GM21723 (cell line): Measurements from ENCODE around the gene TSPAN15.
A peak's percentile ranks its signal among the peaks of the same experiment; 100 is the strongest.

Source experiments
- ATAC-seq: cut with Tn5 transposase; IDR thresholded peaks from one replicate; pipeline ENCODE4 v1.9.1; 2021; ENCODE audit warnings: mild to moderate bottlenecking, moderate library complexity; ENCODE audit not compliant: unreplicated experiment

Gene TSPAN15

DNA sequence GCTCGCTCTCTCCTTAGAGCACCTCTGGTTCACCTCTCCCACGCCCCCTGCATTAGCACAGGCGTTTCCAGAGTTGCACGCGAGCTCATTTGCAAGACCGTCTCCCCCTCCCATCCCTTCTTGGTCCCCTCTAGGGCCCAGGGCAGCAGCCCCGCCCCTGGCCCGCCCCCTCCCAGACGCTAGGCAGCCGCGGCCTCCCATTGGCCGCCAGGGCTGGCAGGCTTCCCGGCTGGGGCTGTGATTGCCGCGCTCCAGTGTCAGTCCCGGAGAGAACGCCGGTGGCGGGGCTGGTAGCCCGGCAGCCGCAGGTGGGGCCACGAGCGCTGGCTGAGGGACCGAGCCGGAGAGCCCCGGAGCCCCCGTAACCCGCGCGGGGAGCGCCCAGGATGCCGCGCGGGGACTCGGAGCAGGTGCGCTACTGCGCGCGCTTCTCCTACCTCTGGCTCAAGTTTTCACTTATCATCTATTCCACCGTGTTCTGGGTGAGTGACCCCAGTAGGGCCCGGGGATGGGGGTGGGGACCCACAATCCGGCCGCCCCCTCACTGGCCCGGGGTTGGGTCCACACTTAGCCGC is at the start of gene TSPAN15:
Gene TSPAN15, plus strand, starts transcription at position 257 of the 575 bp plus-strand sequence. Its CDS starts 130 bp downstream, at position 387.
- ATAC-seq, result peak; percentile 91

- ATAC-seq, result no peak
Observed at GRCh38 chr10:69402386-69402785, 48.9 kb upstream of the TSPAN15 start.

- ATAC-seq, result no peak
Observed at GRCh38 chr10:69403066-69403465, 48.2 kb upstream of the TSPAN15 start.

DNA sequence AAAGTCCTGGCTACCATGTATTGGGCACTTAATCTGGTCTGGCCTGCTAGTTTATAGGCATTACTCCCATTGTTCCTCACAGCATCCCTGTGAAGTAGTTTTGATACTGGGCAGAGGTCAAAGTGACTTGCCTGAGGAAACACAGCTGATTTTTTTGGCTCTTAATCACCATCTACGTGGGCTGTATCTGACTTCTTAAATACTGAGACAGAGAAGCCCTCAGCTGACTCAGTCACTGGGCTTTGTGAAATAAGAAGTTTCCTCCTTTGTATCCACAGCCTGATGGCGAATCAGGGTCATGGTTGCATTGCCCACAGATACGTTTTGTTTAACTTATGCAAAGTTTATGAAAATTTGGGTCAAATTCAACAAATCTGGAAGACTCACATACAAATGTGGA is 47.7 kb upstream of the TSPAN15 start:
- ATAC-seq, result no peak

DNA sequence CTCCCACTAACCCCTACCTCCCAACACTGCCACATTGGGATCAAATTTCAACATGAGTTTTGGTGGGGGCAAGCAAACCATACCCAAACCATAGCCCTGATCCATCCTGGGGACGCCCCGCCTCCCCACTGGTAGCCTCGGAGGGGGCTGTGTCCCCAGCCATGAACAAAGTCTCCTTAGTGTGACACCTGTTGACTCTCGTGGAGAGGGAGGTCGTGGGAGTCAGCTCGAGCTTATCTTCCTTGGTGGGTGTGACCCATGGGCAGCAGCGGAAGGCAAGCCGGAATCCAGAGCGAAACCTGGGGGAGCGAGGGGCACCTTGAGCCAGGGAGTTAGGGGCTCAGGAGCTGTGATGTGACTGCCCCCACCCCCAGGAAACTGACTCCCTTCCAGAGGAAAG is 46.5 kb upstream of the TSPAN15 start:
- ATAC-seq, result no peak

DNA sequence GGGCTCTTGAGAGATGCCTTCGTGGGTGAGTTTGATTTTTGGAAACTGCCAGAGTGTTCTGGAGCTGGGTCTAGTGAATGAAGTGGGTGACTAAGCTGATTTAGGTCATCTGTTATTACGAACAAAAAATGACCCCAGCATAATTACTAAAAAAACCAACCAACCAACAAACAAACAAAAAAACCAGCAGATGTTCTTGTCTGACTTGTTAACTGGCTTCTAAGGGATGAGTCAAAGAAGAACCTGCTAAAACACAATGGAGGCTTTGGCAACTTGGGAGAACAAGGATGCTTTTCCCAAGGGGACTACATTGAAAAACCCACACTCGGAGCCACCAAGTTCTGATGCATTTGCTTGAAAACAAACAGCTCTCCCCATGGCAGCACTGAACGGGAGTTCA is 46.0 kb upstream of the TSPAN15 start:
- ATAC-seq, result no peak

- no peak for ATAC-seq
Observed at GRCh38 chr10:69406302-69406811, 44.9 kb upstream of the TSPAN15 start.

DNA sequence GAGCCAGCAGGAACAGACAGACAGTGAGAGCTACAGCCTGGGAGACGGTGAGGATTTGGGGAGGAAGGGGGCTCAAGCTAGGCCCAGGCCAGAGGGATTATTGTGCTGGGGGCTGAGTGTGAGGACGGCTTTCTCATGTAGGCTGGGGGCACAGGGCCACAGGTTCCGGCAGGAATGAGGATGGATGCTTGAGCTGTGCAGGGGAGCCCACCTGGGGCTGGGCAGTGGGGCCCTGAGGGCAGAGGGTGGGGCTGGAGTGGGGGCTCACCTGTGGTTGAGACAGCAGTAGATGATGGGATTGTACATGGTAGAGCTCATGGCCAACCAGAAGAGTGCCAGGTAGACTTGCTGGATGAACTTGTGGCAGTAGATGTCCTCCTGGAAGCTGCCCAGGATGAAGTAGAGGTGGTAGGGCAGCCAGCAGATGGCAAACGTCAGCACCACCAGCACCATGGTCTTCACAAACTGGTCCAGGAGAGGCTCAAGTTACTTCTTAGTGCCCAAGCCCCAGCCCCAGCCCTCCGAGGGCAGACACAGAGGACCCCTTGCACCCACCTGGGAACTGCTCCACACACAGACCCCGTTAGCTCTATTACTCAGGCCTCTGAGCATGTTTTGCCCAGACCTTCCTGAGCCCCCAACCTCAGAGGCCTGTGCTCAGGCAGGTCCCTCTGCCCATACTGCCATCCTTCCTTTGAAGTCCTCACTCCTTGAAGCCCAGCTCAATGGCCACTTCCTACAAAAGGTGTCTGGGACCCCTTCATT is 44.3 kb upstream of the TSPAN15 start:
- ATAC-seq, result no peak

- no peak for ATAC-seq
Observed at GRCh38 chr10:69407621-69408301, 43.5 kb upstream of the TSPAN15 start.

- peak; percentile 78 for ATAC-seq
Observed at GRCh38 chr10:69408318-69409175, 42.7 kb upstream of the TSPAN15 start.

DNA sequence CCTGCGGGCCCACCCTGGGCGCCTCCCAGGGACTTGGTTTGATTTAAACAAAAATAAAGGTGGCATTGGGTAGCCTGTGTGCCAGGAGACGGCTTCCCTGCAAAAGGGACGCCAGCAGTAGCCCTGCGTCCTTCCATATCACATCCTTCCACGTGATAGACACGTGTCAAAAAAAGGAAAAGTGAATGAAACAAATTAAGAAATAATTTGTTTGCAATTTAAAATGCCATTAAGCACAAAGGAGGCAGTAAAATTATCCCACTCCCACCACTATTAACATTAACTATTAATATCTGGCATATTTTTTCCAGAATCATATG is 42.1 kb upstream of the TSPAN15 start:
- no peak for ATAC-seq

- peak; percentile 35 for ATAC-seq
Observed at GRCh38 chr10:69409968-69410367, 41.3 kb upstream of the TSPAN15 start.

- no peak for ATAC-seq
Observed at GRCh38 chr10:69410487-69410886, 40.8 kb upstream of the TSPAN15 start.

- ATAC-seq, result no peak
Observed at GRCh38 chr10:69411476-69411875, 39.8 kb upstream of the TSPAN15 start.

DNA sequence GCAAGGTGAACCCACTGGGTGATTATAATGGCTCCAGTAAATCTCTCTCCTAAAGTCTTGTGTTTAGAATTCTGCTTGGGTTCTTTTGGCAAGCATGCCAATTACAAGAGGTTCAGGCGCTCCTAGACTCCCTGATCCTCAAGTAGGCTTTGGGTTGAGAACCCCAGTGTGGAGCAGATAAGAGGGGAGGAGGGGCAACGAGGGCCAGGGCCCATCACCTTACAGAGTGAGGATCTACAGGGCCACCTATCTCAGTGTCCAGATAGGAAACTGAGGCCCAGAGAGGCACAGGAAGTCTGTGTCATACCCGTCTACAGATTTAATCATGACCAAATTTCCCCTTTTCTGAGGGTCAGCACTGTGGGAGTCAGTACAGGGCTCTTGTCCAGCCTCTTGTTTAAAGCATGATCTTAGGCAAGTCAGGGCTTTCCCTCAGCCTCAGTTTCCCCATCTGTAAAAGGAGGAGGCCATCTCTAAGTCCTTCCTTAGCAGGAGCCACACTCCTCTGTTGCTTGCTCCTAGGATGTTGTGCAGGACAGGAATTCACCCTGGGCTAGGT is 39.0 kb upstream of the TSPAN15 start:
- no peak for ATAC-seq

DNA sequence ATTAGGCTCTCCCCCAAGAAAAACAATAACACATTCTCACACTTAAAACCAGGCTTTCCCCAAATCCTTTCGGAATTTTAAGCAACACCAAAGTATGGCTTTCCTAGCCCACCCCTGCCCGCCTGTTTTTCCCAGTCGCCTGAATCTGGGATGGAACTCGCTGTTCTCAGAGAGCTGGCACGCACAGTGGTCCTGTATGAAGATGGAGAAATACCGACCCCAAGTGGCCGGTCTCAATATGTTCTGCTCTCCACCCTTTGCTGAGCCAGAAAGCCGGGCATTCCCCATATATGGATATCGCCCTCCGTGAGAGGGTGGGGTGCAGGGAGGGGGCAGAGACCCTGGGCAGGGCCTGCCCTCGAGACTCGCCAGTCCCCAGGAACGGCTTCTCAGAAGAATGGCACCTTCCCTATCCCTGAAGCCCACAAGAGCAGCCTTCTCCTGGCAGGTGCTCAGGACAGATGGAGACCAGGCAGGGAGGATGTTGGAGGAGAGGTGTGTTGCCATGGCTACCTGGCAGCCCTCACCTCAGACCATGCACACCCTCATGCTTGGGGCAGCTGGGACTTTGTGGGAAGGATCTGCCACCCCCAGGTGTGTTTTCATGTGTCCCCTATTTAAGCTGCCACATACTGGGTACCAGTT is 37.9 kb upstream of the TSPAN15 start:
- no peak for ATAC-seq

- no peak for ATAC-seq
Observed at GRCh38 chr10:69414036-69415018, 36.9 kb upstream of the TSPAN15 start.

DNA sequence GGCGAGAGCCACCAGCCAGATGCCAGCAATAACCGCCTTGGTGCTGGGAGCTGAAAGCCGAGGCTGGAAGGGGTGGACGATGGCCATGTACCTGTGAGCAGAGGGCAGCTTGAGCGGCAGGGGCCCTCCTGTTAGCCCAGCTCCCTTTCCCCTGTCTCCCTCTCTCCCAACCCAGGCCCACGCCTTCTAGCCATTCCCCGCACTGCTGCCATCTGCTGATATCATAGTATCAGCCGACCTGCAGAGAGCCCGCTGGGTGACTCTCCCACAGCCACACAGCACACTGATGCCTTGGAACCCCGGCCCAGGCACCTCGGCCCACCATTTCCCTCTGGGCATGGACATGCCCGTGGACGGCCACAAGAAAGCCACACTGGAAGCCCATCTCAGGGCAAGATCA is 36.2 kb upstream of the TSPAN15 start:
- no peak for ATAC-seq

DNA sequence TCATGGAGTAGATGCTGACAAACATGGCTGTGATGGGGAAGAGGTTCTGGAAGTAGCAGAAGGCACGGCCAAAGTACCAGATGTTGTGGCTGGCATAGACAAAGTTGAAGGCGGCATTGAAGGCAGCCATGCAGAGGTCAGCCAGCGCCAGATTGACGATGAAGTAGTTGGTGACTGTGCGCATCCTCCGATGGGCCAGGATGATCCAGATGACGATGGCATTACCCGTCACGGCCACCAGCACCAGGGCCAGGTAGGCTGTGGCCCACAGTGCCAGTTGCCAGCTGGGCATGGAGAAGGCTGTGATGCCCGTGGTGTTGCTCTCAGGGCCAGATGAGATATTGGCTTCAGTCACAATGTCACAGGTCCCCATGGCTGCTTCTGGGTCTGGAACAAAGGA is 35.3 kb upstream of the TSPAN15 start:
- no peak for ATAC-seq
